ENCODE results near the gene MAST4.

MAST4 gene

DNA sequence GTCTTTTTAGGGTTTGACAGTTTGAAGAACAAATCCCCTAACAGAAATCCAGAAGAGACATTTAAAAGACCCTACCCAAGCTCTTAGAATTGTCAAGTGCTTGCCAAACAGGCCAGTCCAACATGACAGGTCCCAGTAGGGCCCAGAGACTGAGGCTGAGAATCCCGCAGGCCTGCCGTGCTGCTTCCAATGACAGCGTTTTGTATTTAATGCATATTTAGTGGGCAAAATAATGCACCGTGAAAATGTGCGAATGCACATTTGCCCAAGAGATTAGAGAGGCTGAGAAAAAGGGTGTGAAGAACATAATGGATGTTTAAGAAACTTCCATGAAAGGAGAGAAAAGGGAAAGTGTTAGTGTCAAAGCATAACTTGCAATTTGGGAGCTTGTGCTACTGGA, 542.8 kb downstream of the MAST4 start:
- TF ChIP-seq, protein P1, sequence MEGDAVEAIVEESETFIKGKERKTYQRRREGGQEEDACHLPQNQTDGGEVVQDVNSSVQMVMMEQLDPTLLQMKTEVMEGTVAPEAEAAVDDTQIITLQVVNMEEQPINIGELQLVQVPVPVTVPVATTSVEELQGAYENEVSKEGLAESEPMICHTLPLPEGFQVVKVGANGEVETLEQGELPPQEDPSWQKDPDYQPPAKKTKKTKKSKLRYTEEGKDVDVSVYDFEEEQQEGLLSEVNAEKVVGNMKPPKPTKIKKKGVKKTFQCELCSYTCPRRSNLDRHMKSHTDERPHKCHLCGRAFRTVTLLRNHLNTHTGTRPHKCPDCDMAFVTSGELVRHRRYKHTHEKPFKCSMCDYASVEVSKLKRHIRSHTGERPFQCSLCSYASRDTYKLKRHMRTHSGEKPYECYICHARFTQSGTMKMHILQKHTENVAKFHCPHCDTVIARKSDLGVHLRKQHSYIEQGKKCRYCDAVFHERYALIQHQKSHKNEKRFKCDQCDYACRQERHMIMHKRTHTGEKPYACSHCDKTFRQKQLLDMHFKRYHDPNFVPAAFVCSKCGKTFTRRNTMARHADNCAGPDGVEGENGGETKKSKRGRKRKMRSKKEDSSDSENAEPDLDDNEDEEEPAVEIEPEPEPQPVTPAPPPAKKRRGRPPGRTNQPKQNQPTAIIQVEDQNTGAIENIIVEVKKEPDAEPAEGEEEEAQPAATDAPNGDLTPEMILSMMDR (IDR thresholded peaks at IDR 0.05; ENCODE audit: low read depth, low read length): no peak
- H3K4me3 ChIP-seq (ENCODE audit: low read depth, low read length): no peak overlapping the region

DNA sequence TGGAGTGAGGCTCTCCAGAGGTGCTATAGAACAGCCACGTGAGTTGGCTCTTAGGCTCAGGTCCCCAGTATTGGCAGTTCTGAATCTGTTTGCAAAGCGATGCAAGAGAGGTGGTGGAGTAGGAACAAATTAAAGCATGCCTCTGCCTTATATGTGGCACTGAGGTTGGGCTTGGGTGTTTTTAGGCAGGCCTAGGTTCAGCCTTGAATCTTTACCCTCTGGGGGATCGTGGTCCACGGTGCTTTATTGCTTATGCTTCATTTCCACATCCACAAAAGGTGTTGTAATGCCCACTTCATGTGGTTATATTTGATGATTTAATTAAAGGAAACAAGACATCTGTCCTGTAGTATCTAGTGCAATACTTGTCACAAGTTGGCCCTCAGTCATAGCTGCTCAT, 544.2 kb downstream of the MAST4 start:
- H3K4me3 ChIP-seq (ENCODE audit: low read depth, low read length): no peak overlapping the region
- TF ChIP-seq, protein P1 (IDR thresholded peaks at IDR 0.05; ENCODE audit: low read depth, low read length): no peak

DNA sequence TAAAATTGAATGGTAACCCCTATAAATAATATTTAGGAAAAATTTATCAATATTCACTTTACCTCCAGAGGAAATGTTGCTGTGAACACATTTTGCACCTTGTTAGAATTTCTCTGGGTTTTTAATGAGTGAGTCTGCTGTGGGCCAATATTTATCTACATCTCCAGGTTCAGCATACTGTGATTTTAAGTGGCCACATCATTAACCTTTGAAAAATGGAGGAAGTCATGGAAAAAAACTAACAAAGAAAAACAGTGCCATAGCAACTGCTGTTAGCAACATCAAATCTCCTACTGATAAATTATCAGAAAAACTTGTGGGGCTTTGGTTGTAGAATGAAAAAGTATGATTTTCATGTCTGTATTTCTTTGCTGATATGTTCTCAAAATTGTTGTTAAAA, 545.5 kb downstream of the MAST4 start:
- TF ChIP-seq, protein P1 (IDR thresholded peaks at IDR 0.05; ENCODE audit: low read depth, low read length): no peak
- no peak overlapping the region for H3K4me3 ChIP-seq (ENCODE audit: low read depth, low read length)

DNA sequence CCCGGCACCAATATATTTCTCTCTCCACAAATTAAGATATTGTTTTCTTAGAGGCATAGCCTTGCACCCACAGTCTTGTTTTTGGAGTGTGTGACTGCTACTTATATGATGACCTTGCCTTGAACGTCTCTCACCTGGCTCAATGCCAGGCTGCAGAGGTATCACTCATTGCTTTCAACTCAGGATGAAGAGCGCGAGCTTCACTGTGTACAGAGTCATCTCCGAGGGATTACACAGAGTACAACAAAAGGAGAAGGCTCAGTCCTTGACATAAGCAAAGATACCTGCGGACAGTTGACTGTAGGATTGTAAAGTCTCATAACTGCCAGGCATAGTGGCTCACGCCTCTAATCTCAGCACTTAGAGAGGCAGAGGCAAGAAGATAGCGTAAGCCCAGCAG, 546.6 kb downstream of the MAST4 start:
- no peak overlapping the region for H3K4me3 ChIP-seq (ENCODE audit: low read depth, low read length)
- TF ChIP-seq, protein P1 (IDR thresholded peaks at IDR 0.05; ENCODE audit: low read depth, low read length): no peak

DNA sequence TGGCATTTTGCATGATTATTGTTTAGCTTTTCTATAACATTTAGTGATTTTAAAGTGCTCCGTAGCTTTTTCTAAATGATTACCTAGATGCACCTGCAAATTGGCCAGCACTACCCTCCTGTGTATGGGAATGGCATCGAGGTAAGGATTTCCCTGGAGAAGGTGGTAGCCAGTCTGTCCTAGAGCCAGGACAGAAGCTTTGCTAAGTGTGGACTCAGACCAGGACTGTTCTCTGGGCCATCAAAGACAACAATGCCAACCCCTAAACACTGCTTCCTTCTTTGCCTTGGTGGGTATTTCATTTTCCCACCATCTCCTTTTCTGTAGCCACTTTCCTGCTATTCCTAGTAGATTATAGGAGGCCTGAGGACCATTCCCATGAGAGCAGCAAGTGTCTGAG, 547.4 kb downstream of the MAST4 start:
- TF ChIP-seq, protein P1 (IDR thresholded peaks at IDR 0.05; ENCODE audit: low read depth, low read length): no peak
- H3K4me3 ChIP-seq (ENCODE audit: low read depth, low read length): no peak overlapping the region

DNA sequence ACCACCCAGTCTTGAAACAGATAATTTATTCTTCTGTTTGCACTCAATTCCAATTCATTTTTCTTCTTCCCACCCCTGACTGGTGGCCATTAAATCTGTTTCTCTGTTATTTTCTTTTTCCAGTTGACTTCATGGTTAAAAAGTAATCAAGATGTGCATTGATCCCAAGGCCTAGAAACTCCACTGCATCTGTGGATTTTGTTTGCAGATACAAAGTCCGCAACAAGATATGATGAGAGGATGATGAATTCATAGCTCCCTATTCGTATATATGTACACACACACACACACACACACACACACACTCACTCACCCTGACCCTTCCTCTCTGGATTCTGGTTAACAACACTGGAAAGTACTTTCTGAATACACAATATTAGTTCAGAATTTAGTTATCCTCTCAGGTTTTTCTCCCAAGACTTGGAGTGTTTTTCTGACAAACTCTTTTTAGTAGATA, 548.0 kb downstream of the MAST4 start:
- H3K4me3 ChIP-seq (ENCODE audit: low read depth, low read length): no peak overlapping the region
- TF ChIP-seq, protein P1 (IDR thresholded peaks at IDR 0.05; ENCODE audit: low read depth, low read length): no peak

DNA sequence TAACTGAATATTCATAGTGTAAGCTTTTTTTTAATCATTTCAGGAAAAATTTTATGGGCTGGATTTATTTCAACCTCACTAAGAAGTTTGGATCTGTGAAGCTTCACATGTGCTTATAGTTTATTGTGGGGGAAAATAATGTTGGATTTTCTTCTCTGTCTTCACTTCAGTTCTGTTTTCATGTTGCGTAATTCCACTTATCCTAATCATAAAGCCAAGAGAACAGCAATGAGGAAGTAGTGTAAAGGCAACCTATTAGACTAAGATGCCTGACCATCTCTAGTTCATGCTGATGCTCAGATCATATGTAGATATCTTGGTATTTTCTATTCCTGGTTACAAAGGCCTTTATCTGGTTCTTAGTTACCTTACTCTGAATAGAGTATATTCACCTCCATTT, 550.4 kb downstream of the MAST4 start:
- TF ChIP-seq, protein P1 (IDR thresholded peaks at IDR 0.05; ENCODE audit: low read depth, low read length): no peak
- no peak overlapping the region for H3K4me3 ChIP-seq (ENCODE audit: low read depth, low read length)

Data from WI38 (cell line).